ENCODE measurements around the gene EPHA3. TPM values are rescaled to one million over a fixed set of nuclear protein-coding genes. Genes with fewer than 3 reads are reported as not detected.

EPHA3 gene
- total RNA-seq, 1 experiment from 2014 or later = not detected

GRCh38 chr3:89521328-89521727, 413.9 kb downstream of the EPHA3 start:
- H3K4me3 ChIP-seq (ENCODE audit: low read depth, low read length) = no peak overlapping the region
- H3K36me3 ChIP-seq (ENCODE audit: control insufficient read depth, insufficient read depth, low read length) = no peaks in the 10 kb centered on the region
- Mint-ChIP-seq H3K27me3 (ENCODE audit: insufficient read depth, unreplicated experiment) (no peaks in the 10 kb centered on the region), H3K9me3 (ENCODE audit: unreplicated experiment) (no peaks in the 10 kb centered on the region), H3K4me3 (ENCODE audit: unreplicated experiment) (no peak overlapping the region), H3K27ac (ENCODE audit: unreplicated experiment) (no peak overlapping the region), H3K36me3 (ENCODE audit: insufficient read depth, unreplicated experiment) (no peaks in the 10 kb centered on the region), H3K4me1 (ENCODE audit: low read depth, unreplicated experiment) (no peaks in the 10 kb centered on the region)
- intact Hi-C loops (cut with micrococcal nuclease; ENCODE audit: unreplicated experiment) = no loop called here
- no peaks in the 10 kb centered on the region for H3K9me3 ChIP-seq
- ChIA-PET POLR2A (no interaction called here), CTCF (no interaction called here)
- no peaks in the 10 kb centered on the region for H3K27me3 ChIP-seq (replicated peaks; ENCODE audit: control insufficient read depth, insufficient read depth, low read length)
- H3K4me1 ChIP-seq = no peaks in the 10 kb centered on the region
- BruUV-seq (replicated peaks) = no TSS peak
- TF ChIP-seq, protein P1, sequence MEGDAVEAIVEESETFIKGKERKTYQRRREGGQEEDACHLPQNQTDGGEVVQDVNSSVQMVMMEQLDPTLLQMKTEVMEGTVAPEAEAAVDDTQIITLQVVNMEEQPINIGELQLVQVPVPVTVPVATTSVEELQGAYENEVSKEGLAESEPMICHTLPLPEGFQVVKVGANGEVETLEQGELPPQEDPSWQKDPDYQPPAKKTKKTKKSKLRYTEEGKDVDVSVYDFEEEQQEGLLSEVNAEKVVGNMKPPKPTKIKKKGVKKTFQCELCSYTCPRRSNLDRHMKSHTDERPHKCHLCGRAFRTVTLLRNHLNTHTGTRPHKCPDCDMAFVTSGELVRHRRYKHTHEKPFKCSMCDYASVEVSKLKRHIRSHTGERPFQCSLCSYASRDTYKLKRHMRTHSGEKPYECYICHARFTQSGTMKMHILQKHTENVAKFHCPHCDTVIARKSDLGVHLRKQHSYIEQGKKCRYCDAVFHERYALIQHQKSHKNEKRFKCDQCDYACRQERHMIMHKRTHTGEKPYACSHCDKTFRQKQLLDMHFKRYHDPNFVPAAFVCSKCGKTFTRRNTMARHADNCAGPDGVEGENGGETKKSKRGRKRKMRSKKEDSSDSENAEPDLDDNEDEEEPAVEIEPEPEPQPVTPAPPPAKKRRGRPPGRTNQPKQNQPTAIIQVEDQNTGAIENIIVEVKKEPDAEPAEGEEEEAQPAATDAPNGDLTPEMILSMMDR (IDR thresholded peaks at IDR 0.05; ENCODE audit: insufficient read depth in 1 of 2, low read depth in 1 of 2, low read length in 1 of 2, severe bottlenecking in 1 of 2, unreplicated experiment in 1 of 2) = no peak
- no peak for DNase-seq

- Histone ChIP-seq H3K4me3 (ENCODE audit: low read depth, low read length) (no peak overlapping the region), H3K36me3 (ENCODE audit: control insufficient read depth, insufficient read depth, low read length) (no peaks in the 10 kb centered on the region), H3K27me3 (replicated peaks; ENCODE audit: control insufficient read depth, insufficient read depth, low read length) (no peaks in the 10 kb centered on the region), H3K9me3 (no peaks in the 10 kb centered on the region), H3K4me1 (no peaks in the 10 kb centered on the region)
- TF ChIP-seq, protein P1 (IDR thresholded peaks at IDR 0.05; ENCODE audit: insufficient read depth in 1 of 2, low read depth in 1 of 2, low read length in 1 of 2, severe bottlenecking in 1 of 2, unreplicated experiment in 1 of 2) = no peak
- no TSS peak for BruUV-seq (replicated peaks)
- H3K9me3 Mint-ChIP-seq (ENCODE audit: unreplicated experiment) = no peaks in the 10 kb centered on the region
- POLR2A ChIA-PET = no interaction called here
- H3K4me3 Mint-ChIP-seq (ENCODE audit: unreplicated experiment) = no peak overlapping the region
- H3K36me3 Mint-ChIP-seq (ENCODE audit: insufficient read depth, unreplicated experiment) = no peaks in the 10 kb centered on the region
- no peak for DNase-seq
- H3K27me3 Mint-ChIP-seq (ENCODE audit: insufficient read depth, unreplicated experiment) = no peaks in the 10 kb centered on the region
- H3K27ac Mint-ChIP-seq (ENCODE audit: unreplicated experiment) = no peak overlapping the region
- no peaks in the 10 kb centered on the region for H3K4me1 Mint-ChIP-seq (ENCODE audit: low read depth, unreplicated experiment)
- intact Hi-C loops (cut with micrococcal nuclease; ENCODE audit: unreplicated experiment) = no loop called here
- CTCF ChIA-PET = no interaction called here
Measured at GRCh38 chr3:89522155-89522554, 414.7 kb downstream of the EPHA3 start.

- TF ChIP-seq, protein P1 (IDR thresholded peaks at IDR 0.05; ENCODE audit: insufficient read depth in 1 of 2, low read depth in 1 of 2, low read length in 1 of 2, severe bottlenecking in 1 of 2, unreplicated experiment in 1 of 2) = no peak
- no TSS peak for BruUV-seq (replicated peaks)
- Histone ChIP-seq H3K4me1 (no peaks in the 10 kb centered on the region), H3K27me3 (replicated peaks; ENCODE audit: control insufficient read depth, insufficient read depth, low read length) (no peaks in the 10 kb centered on the region), H3K4me3 (ENCODE audit: low read depth, low read length) (no peak overlapping the region), H3K36me3 (ENCODE audit: control insufficient read depth, insufficient read depth, low read length) (no peaks in the 10 kb centered on the region), H3K9me3 (no peaks in the 10 kb centered on the region)
- intact Hi-C loops (cut with micrococcal nuclease; ENCODE audit: unreplicated experiment) = no loop called here
- Mint-ChIP-seq H3K4me3 (ENCODE audit: unreplicated experiment) (no peak overlapping the region), H3K27me3 (ENCODE audit: insufficient read depth, unreplicated experiment) (no peaks in the 10 kb centered on the region), H3K36me3 (ENCODE audit: insufficient read depth, unreplicated experiment) (no peaks in the 10 kb centered on the region), H3K4me1 (ENCODE audit: low read depth, unreplicated experiment) (no peaks in the 10 kb centered on the region), H3K9me3 (ENCODE audit: unreplicated experiment) (no peaks in the 10 kb centered on the region), H3K27ac (ENCODE audit: unreplicated experiment) (no peak overlapping the region)
- ChIA-PET POLR2A (no interaction called here), CTCF (no interaction called here)
- no peak for DNase-seq
Measured at GRCh38 chr3:89525609-89526008, 418.2 kb downstream of the EPHA3 start.
